Measurements from ENCODE around the gene RAP1GAP2.

- TF ChIP-seq, protein P1, sequence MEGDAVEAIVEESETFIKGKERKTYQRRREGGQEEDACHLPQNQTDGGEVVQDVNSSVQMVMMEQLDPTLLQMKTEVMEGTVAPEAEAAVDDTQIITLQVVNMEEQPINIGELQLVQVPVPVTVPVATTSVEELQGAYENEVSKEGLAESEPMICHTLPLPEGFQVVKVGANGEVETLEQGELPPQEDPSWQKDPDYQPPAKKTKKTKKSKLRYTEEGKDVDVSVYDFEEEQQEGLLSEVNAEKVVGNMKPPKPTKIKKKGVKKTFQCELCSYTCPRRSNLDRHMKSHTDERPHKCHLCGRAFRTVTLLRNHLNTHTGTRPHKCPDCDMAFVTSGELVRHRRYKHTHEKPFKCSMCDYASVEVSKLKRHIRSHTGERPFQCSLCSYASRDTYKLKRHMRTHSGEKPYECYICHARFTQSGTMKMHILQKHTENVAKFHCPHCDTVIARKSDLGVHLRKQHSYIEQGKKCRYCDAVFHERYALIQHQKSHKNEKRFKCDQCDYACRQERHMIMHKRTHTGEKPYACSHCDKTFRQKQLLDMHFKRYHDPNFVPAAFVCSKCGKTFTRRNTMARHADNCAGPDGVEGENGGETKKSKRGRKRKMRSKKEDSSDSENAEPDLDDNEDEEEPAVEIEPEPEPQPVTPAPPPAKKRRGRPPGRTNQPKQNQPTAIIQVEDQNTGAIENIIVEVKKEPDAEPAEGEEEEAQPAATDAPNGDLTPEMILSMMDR (IDR thresholded peaks at IDR 0.05): no peak
- TF ChIP-seq POLR2A (IDR thresholded peaks at IDR 0.05) (no peak), EP300 (IDR thresholded peaks at IDR 0.05) (no peak)
These were observed 26.1 kb downstream of the RAP1GAP2 start for GRCh38 chr17:2822358-2822757.
